ENCODE measurements around the gene GAS7. TPM values are rescaled to one million over a fixed set of nuclear protein-coding genes. Genes with fewer than 3 reads are reported as not detected.

The GAS7 gene
- total and polyA plus RNA-seq, 8 donors = 30.4 to 83.4 (median 40.1) TPM

DNA sequence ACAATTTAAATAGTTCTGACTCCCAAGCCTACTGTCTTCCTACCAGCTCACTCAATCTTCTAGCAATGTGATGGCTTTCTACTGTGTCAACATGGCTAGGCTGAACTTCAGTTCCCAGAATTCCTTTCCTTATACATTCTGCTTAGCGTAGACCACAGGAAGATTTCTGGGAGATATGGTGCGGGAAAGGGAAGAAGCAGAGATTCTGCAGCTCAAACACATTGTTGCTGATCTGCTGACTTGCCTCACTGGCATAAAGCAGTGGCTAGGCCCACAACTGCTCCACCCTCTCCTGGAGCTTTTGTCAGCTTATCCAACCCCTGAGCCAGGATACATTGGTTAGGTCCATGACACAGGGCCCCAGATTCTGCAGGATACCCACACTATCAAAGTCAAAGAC lies 58.8 kb downstream of the GAS7 start:
- Histone ChIP-seq H3K36me3 (no peaks in the 10 kb centered on the region), H3K4me3 (no peak overlapping the region), H3K4me1 (peaks cover 5 to 25% of the 10 kb centered on the region in 2 donors), H3K9me3 (no peaks in the 10 kb centered on the region), H3K27me3 (no peaks in the 10 kb centered on the region), H3K27ac (no peak overlapping the region)
- ATAC-seq (no peak), DNase-seq (no peak)
- intact Hi-C loops (cut with DNase I) = no loop called here
- TF ChIP-seq CTCF (IDR thresholded peaks at IDR 0.05) = no peak

DNA sequence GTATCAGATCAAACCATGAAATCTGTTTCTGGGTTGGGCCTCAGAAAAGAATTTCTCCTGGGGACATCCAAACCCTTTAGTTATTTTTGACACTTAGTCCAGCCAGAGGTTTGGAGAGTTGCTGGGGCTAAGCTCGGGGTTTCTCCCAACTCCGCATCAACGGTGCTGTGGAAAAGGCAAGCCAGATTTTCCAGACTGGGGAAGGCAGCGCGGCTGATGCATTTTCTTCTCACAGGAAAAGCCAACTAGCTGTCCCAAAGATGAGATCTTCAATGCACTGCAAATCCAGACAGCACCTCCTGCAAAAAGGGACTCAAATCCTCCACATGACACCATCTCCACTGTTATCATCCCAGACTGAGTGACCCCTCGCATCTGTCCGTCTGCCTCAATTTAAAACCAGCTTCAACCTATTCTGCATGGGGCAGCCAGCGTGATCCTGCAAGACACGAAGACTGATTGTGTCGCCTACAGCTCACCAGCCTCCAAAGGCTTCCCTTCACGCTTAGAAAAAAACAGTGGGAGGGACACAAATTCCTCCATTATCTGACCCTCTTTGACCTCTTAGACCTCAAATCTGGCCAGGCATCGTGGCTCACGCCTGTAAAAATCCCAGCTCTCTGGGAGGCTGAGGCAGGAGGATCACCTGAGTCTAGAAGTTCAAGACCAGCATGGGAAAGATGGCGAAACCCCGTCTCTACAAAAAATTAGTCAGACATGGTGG lies 62.0 kb downstream of the GAS7 start:
- Histone ChIP-seq H3K27ac (peak overlapping the region in 1 of 2 donors; percentile 29), H3K4me1 (peaks cover 5 to 23% of the 10 kb centered on the region in 2 donors), H3K27me3 (no peaks in the 10 kb centered on the region), H3K4me3 (no peak overlapping the region), H3K36me3 (no peaks in the 10 kb centered on the region), H3K9me3 (no peaks in the 10 kb centered on the region)
- no peak for DNase-seq
- ATAC-seq = peak; percentile 65
- no peak for TF ChIP-seq CTCF (IDR thresholded peaks at IDR 0.05)
- intact Hi-C loops (cut with DNase I) = no loop called here

DNA sequence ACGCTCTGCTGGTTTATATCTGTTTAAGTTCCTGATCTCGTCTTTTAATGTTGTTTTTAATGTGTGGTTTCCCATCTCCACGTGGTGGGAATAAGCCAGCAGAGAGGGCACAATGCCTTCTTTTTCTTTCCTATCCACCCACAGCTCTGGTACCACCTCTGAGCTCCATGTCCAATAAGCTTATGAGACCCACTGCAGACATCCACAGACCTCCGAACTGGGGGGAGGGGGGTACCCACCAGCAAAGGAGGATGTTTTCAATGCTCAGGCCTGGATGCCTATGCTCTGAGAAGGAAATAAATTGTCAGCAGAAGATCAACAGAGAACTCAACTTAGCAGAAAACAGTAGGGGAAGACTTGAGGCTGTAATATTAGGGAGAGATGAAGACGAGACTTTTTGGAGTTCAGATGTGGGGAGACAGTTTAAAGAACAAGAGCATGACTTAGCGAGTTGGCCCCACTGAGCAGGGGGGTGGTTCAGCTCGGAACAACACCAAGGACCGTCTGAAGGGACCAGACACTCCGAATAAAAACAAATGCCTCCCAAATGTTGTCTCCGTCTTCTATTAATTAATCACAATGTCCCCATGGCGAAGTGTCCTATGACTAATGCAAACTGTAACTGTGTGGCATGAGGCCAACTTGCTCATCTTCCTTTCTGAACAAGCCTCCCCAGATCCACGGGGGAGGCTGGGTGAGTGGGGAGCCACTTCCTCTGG lies 62.7 kb downstream of the GAS7 start:
- Histone ChIP-seq H3K27ac (peak overlapping the region; percentile 29 to 48), H3K4me1 (peaks cover 5 to 20% of the 10 kb centered on the region in 2 donors), H3K27me3 (no peaks in the 10 kb centered on the region), H3K9me3 (no peaks in the 10 kb centered on the region), H3K36me3 (no peaks in the 10 kb centered on the region), H3K4me3 (no peak overlapping the region)
- intact Hi-C loops (cut with DNase I) = no loop called here
- TF ChIP-seq CTCF (IDR thresholded peaks at IDR 0.05) = no peak
- ATAC-seq (peak; percentile 69), DNase-seq (peak in 2 of 4 donors; percentile 65 to 68)

- intact Hi-C loops (cut with DNase I) = no loop called here
These were observed 67.7 kb downstream of the GAS7 start for GRCh38 chr17:10130677-10131076.

More at GRCh38 chr17:10130677-10131076, 67.7 kb downstream of the GAS7 start:
- Histone ChIP-seq H3K27ac (no peak overlapping the region), H3K4me3 (no peak overlapping the region), H3K27me3 (peaks cover 0 to 7% of the 10 kb centered on the region in 2 donors), H3K36me3 (no peaks in the 10 kb centered on the region), H3K4me1 (peaks cover 6 to 25% of the 10 kb centered on the region in 2 donors), H3K9me3 (no peaks in the 10 kb centered on the region)
- no peak for DNase-seq
- no peak for ATAC-seq
- no peak for TF ChIP-seq CTCF (IDR thresholded peaks at IDR 0.05)
